NCI-H82 treated with DMSO at 0.1 percent for 48 hours (cell line): ENCODE results near the gene AP1G2.
"Not testable (repeated sequence)": the region's sequence is repeated elsewhere in the genome, so short reads cannot be mapped to it uniquely, and the experiment has no call there.

Experiments used
- DNase-seq: peaks from one replicate; lab custom pipeline; 2025; ENCODE audit not compliant: unreplicated experiment; lab: John Stamatoyannopoulos, UW

Gene AP1G2

GRCh38 chr14:23600806-23601205 lies 33.2 kb upstream of the AP1G2 start:
- DNase-seq = no peak

DNA sequence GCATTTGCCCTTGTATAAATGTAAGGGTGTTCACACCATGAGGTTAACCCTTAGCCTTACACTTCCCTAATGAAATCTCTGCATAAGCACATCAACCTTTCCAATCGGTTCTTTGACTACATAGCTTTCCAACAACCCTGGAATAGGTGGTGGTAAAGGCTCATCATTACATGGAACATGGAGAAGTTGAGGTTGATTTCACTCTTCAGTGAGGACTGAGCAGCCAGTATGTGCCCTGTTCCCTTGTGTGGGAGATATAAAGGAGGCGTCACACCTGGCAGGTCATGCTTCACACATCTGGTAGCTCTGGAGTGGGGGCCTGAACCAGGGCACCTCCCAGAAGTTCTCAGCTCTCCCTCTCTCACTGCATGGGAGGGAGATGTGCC lies 32.7 kb upstream of the AP1G2 start:
- DNase-seq = no peak

- not testable (repeated sequence) for DNase-seq
Measured at GRCh38 chr14:23594191-23594590, 26.6 kb upstream of the AP1G2 start.

DNA sequence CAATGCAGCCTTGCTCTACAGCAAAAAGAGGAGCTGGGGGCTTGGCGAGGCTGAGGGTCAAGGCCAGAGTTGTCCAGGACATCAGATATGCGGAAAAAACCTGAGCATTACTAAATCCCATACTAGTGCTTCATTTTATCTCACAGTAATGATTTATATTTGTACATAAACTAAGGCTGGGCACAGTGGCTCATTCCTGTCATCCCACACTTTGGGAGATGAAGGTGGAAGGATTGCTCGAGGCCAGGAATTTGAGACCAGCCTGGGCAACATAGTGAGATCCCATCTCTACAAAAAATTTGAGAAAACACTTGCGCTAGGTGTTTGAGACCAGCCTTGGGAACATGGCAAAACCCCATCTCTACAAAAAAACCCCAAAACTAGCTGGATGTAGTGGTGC lies 22.6 kb upstream of the AP1G2 start:
- DNase-seq = no peak

DNA sequence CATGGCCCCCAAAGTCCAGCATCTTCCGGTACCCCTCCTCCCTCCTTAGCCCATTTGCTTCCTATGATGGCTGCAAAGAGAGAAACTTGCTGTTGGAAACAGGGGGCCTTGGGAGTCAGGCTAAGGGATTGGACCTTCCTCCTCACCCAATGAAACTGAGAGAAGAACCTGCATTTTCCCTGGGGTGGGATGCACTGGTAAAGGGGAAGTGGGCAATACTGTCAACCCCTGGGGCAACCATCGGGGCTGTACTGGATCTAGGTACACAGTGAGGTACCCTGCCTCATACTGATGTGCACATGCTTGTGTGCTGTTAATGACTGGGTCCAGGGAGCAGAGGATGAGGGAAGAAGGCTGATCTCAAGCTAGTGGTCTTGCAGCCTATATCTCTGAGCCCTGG lies 22.0 kb upstream of the AP1G2 start:
- no peak for DNase-seq

DNA sequence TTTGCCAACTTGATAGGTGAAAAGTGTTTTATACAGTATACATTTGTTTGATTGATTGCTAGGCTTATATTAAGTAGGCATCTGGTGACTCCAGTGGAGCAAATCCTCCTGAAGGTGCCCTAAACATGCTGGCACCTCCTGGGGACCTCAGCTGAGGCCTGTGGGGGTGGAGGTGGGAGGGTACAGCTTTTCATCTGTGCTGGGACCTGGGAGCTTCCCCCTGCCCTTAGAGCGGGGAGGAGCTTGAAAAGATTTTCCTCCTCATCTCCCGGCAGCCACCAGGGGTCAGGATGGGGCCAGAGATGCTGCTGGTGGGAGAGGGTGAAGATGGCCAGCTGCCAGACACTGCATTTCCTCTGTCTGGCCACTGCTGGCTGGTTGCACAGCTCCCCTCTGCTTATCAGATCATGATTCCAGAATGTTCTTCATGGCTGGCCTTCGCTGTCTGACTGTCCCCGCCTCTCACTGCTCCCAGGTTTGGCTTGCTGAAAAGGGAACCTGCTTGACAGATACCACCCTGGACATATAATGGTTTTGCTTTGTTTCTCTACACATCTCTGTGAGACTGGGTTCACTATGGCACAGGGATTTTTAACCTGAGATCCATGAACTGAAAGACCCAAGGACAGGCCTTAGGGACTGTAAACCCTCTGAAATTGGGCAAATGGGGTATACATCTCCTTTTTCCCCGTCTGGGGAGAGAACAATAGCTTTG lies 21.4 kb upstream of the AP1G2 start:
- peak; percentile 61 for DNase-seq

GRCh38 chr14:23584527-23585203 lies 17.1 kb upstream of the AP1G2 start:
- not testable (repeated sequence) for DNase-seq

GRCh38 chr14:23583761-23584526 lies 16.4 kb upstream of the AP1G2 start:
- DNase-seq = not testable (repeated sequence)

- DNase-seq = no peak
Measured at GRCh38 chr14:23582906-23583760, 15.5 kb upstream of the AP1G2 start.

GRCh38 chr14:23580948-23581281 lies 13.3 kb upstream of the AP1G2 start:
- no peak for DNase-seq

- no peak for DNase-seq
Measured at GRCh38 chr14:23580152-23580926, 12.7 kb upstream of the AP1G2 start.

DNA sequence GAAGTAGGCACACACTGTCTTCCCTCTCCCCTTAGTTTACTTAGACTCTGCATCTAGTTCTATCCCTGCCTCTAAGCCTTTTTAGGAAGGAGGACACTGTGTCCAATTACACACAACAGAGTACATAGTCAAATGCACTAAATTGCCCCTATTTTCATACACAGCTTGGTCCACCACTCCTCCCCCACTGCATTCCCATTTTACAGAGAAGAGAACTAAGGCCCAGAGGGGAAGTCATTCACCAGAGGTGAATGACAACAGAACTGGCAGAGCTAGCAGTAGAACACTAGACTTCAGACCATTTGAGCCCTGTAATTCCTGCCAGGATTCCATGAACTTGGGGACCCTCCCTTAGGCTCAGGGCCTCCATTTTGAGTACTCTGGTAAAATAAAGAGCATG lies 12.1 kb upstream of the AP1G2 start:
- no peak for DNase-seq

GRCh38 chr14:23579311-23579630 lies 11.7 kb upstream of the AP1G2 start:
- no peak for DNase-seq

- no peak for DNase-seq
Measured at GRCh38 chr14:23578560-23579310, 11.1 kb upstream of the AP1G2 start, which contains the start of gene JPH4. TSS of gene JPH4 (minus strand) at chr14:23578790. CDS start at chr14:23577453, 1,337 bp downstream.

DNA sequence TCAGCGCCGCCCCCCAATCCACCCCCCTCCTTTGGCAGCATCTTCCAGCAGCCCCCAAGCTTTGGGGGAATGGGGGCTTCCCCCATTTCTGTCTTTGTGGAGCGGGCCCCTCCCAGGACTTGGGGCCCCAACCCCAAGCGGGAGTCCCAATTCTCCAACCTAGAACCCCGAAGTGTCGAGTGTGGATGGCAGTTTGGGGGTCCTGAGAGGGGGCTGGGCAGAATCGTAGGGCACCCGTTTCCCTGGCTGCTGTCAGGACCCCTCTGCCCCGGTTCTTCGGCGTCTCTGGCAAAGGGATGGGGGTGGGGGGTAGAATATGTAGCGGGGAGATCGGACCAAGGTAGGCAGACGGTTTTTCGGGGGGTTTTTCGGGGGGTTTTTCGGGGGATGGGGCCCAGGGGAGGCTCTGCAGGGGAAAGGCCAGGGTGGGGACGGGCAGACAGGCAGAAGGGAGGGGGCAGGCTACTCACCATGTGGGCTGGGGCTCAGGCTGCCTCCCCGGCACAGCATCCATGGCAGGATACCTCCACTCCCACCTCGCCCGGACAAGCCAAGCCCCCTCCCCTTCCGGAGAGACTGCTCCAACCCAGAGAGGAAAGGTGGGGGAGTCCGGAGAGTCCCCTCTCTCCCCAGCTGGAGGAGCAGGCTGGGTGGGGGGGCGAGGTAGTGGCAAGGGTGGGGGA lies 10.3 kb upstream of the AP1G2 start:
- no peak for DNase-seq

DNA sequence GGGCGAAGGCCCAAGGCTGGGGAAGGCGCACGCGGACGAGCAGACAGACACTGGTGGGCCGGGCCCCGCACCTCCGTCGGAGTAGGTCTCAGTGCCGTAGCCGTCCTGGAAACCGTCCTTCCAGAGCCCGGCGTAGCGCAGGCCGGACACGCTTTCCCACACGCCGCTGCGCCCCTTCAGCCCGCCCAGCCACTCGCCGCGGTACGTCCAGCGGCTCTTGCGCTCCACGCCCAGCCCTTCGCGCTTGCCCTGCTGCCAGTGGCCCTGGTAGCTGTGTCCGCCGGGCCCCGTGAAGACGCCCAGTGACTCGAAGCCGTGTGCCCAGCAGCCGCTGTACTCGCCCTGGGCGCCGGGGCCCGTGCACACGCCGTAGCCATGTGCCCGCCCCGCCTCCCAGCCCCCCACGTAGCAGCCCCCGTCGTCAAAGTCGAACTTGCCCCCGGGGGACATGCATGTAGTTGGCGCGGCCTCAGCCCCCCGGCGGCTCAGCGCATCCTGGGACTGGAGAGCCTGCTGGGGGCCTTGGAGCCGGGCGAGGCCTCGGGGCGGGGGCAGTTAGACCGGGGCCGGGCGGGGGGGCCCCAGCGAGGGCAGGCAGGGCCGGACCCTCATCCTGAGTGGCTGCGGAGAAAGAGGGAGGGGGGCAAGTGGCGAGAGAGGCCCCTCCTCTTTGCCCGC lies 9.6 kb upstream of the AP1G2 start:
- no peak for DNase-seq

DNA sequence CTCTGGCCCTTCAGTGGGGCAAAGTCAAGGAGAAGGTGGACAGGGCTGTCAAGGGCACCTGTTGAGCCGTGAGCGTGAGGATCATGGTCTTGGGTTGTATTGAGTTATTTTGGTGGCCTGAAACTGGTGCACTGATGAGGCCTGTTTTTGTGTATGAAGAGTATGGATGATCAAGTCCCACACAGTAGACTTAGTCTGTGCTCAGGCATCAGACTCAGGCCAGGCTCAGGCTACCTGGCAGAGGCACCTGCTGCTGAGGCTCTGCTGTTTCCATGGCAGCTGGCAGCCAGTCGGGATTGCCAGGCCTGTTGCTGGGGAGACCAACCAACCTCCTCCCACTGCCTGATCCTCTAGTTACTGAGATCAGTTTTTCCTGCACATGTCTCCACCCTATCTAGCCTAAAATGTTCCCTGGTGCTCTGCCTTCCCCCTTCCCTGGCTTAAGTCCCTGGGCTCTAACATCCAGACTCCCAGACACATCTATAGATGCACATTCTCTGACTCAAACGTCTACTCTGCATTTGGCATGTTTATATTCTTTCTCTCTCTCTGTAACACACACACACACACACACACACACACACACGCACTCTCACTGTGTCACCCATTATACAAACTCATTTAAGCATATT lies 5.9 kb upstream of the AP1G2 start:
- no peak for DNase-seq

- DNase-seq = no peak
Measured at GRCh38 chr14:23572836-23573235, 5.2 kb upstream of the AP1G2 start.
